Adrenal gland (tissue), 5 donors: ENCODE results near the gene PTCH2.

ENCODE experiments used
- POLR2A ChIP-seq, 2 donors: fragments of 450-650 bp; IDR thresholded peaks; one replicate each; pipeline ENCODE4 v1.6.1; 2017; ENCODE audit warnings: antibody characterized with exemption in 2 of 2, mild to moderate bottlenecking in 2 of 2, moderate library complexity in 1 of 2
- TF ChIP-seq, protein P1 (sequence below), 6 experiments: fragments of 450-650 bp in 4 of 6; fragments of 200-600 bp in 2 of 6; sonication (generic) in 1 of 6; IDR thresholded peaks; 1 replicate in 5 of 6; 2 replicates in 1 of 6; pipeline versions ENCODE4 v1.5.1 to v1.8.0; 2016 to 2021; ENCODE audit warnings: antibody characterized with exemption in 6 of 6, mild to moderate bottlenecking in 2 of 6, moderate library complexity in 1 of 6
- donor health status: DM: no; HTN: no; CAD: no.

- TF ChIP-seq, protein P1, sequence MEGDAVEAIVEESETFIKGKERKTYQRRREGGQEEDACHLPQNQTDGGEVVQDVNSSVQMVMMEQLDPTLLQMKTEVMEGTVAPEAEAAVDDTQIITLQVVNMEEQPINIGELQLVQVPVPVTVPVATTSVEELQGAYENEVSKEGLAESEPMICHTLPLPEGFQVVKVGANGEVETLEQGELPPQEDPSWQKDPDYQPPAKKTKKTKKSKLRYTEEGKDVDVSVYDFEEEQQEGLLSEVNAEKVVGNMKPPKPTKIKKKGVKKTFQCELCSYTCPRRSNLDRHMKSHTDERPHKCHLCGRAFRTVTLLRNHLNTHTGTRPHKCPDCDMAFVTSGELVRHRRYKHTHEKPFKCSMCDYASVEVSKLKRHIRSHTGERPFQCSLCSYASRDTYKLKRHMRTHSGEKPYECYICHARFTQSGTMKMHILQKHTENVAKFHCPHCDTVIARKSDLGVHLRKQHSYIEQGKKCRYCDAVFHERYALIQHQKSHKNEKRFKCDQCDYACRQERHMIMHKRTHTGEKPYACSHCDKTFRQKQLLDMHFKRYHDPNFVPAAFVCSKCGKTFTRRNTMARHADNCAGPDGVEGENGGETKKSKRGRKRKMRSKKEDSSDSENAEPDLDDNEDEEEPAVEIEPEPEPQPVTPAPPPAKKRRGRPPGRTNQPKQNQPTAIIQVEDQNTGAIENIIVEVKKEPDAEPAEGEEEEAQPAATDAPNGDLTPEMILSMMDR (IDR thresholded peaks at IDR 0.05) = no peak
- TF ChIP-seq POLR2A (IDR thresholded peaks at IDR 0.05) = no peak
Observed at GRCh38 chr1:44885406-44885805, 42.4 kb upstream of the PTCH2 start.
